Activated CD8-positive, alpha-beta memory T cell treated with anti-CD3 and anti-CD28 coated beads, Interleukin-2, amount 10 ng/mL, durations not matched to agents 7 days and 5 days (primary cell): ENCODE measurements around the gene ERRFI1. TPM values are rescaled to one million over a fixed set of nuclear protein-coding genes. Genes with fewer than 3 reads are reported as not detected.

Experiments
- ATAC-seq: fragments of 150-1000 bp; cut with Tn5 transposase; one replicate; pipeline ENCODE4 v1.10.0; 2021; ENCODE audit warnings: moderate library complexity
- CTCF ChIA-PET: fragments of 350-600 bp; sonication (Branson Sonifier 250); formaldehyde crosslinking; loops from one replicate; lab custom pipeline; 2021; ENCODE audit warnings: antibody characterized with exemption; lab: Charles Lee
- DNase-seq: peaks from one replicate; pipeline ENCODE4 v3.0.0-alpha.2; 2020
- H3K27ac Mint-ChIP-seq: one replicate; pipeline ENCODE4 v1.8.0; 2021; ENCODE audit warnings: mild to moderate bottlenecking, mixed read lengths
- H3K27me3 Mint-ChIP-seq: one replicate; pipeline ENCODE4 v1.8.0; 2021; ENCODE audit warnings: mixed read lengths
- H3K36me3 Mint-ChIP-seq: one replicate; pipeline ENCODE4 v1.8.0; 2021; ENCODE audit warnings: mild to moderate bottlenecking, mixed read lengths
- H3K4me1 Mint-ChIP-seq: one replicate; pipeline ENCODE4 v1.8.0; 2021; ENCODE audit warnings: mixed read lengths
- H3K4me3 Mint-ChIP-seq: one replicate; pipeline ENCODE4 v1.8.0; 2021; ENCODE audit warnings: mild to moderate bottlenecking, moderate library complexity, mixed read lengths
- H3K9me3 Mint-ChIP-seq: one replicate; pipeline ENCODE4 v1.8.0; 2022; ENCODE audit warnings: low read depth, mixed read lengths
- total RNA-seq, 2 experiments: library from RNA; stranded (reverse); gene quantifications; one replicate each; pipeline ENCODE4 v1.2.3, GENCODE V29; 2021

The ERRFI1 gene
- total RNA-seq, 2 experiments from 2014 or later: 0.53 to 1.5 TPM

DNA sequence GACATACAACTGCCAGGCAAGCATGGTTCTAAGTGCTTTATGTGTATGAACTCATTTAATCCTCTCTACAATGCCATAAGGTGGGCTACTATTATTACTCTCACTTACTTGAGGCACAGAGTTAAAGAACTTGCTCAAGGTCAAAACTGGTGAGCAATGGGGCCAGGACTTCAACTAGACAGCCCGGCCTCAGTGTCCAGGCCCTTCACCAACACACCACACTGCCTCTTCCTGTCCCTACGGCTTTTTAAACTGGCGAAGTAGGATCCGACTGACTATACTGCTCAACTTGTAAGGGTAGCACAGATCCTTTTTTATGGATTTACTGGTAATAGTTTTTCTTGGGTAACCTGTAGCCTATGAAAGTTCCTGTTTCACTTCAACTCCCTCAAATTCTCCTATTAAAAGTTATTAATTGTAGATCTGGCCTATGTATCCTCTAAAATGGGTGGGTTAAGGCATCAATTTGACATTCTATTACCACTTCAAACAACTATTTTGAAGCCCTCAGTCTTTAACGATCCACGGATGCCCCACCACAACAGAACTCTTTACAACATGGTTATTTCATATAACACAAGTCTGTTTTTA is 4.3 kb downstream of the ERRFI1 start:
- Mint-ChIP-seq H3K27ac (no peak overlapping the region), H3K27me3 (peaks cover 42% of the 10 kb centered on the region), H3K4me3 (no peak overlapping the region), H3K9me3 (no peaks in the 10 kb centered on the region), H3K36me3 (no peaks in the 10 kb centered on the region), H3K4me1 (peaks cover 10% of the 10 kb centered on the region)
- DNase-seq (no peak), ATAC-seq (no peak)
- CTCF ChIA-PET: no interaction called here

DNA sequence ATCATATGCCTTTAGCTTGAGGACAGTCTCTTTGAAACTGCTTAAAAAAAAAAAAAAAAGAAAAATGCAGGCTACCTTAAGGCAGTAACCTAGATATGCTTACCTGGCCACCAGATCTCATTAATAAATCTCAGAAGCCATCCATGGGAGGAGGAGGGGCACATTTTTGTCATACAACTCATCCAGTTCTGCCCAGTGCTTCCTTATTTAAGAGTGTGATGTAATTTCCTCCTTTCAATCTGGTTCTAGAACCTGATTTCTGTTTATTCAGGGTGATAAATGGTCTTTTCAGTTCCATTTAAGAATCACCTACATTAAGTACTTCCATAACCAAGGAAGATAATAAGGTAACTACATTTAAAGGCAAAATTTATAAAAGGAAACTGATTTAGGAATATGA is 6.1 kb downstream of the ERRFI1 start:
- H3K36me3 Mint-ChIP-seq: no peaks in the 10 kb centered on the region
- peaks cover 41% of the 10 kb centered on the region for H3K27me3 Mint-ChIP-seq
- ATAC-seq: no peak
- H3K4me3 Mint-ChIP-seq: no peak overlapping the region
- CTCF ChIA-PET: interaction anchor here (8.8 kb wide), 1 partner anchor 296 kb away, joined by 84 read pairs; the partner anchor contains the start of gene SLC45A1
- DNase-seq: no peak
- H3K27ac Mint-ChIP-seq: no peak overlapping the region
- peaks cover 3% of the 10 kb centered on the region for H3K4me1 Mint-ChIP-seq
- H3K9me3 Mint-ChIP-seq: no peaks in the 10 kb centered on the region

GRCh38 chr1:8019229-8019620 is 6.9 kb downstream of the ERRFI1 start:
- Mint-ChIP-seq H3K27me3 (peaks cover 33% of the 10 kb centered on the region), H3K27ac (no peak overlapping the region), H3K4me1 (peaks cover 3% of the 10 kb centered on the region), H3K36me3 (no peaks in the 10 kb centered on the region), H3K4me3 (no peak overlapping the region), H3K9me3 (no peaks in the 10 kb centered on the region)
- CTCF ChIA-PET: interaction anchor here (1.2 to 8.8 kb wide), 3 partner anchors 12 to 297 kb away, joined by 3 to 84 read pairs (median 9); partner anchors contain the start of gene SLC45A1
- DNase-seq (no peak), ATAC-seq (no peak)

DNA sequence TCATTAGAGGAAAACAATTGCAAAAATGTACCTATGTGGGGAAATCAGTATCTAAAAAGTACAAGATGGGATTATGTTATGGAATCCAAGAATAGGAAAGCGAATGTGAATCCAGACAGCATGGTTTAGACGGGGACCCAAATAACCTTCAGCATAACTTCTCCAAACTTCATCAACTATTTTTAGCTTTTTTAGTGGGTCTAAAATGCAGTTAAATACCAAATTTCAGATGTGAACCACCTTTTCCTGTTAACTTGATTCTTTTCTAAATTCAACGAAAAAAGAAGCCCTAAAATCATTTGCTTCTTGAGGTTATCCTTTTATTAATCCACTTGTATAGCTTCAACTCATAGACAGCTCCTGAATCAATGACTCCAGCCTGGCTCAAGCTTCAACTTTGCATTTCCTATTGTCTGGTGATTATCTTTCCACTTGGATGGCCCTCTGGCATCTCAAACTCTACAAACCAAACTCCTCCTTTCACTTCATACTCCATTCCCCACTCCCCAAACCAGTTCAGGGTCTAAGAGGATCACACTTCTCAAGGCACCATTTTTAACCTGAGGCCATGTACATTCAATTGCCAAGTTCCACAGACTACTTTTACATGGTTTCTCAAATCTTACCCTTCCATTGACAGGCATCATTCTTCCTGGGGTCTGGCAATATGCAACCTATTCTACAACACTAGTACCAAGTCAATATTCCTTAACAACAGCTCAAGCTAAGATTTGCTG is 7.4 kb downstream of the ERRFI1 start:
- H3K27ac Mint-ChIP-seq: no peak overlapping the region
- DNase-seq: no peak
- H3K9me3 Mint-ChIP-seq: no peaks in the 10 kb centered on the region
- peaks cover 3% of the 10 kb centered on the region for H3K4me1 Mint-ChIP-seq
- ATAC-seq: no peak
- no peaks in the 10 kb centered on the region for H3K36me3 Mint-ChIP-seq
- CTCF ChIA-PET: interaction anchor here (0.8 to 8.8 kb wide), 7 partner anchors 13 to 331 kb away, joined by 3 to 84 read pairs (median 5); partner anchors contain the start of gene SLC45A1
- peaks cover 27% of the 10 kb centered on the region for H3K27me3 Mint-ChIP-seq
- H3K4me3 Mint-ChIP-seq: no peak overlapping the region

- no peak for DNase-seq
- Mint-ChIP-seq H3K9me3 (no peaks in the 10 kb centered on the region), H3K4me3 (no peak overlapping the region), H3K27me3 (peaks cover 20% of the 10 kb centered on the region), H3K4me1 (peaks cover 3% of the 10 kb centered on the region), H3K27ac (no peak overlapping the region), H3K36me3 (no peaks in the 10 kb centered on the region)
- ATAC-seq: no peak
- CTCF ChIA-PET: interaction anchor here (0.6 to 9.1 kb wide), 12 partner anchors 11 to 353 kb away, joined by 3 to 84 read pairs (median 3); partner anchors contain the start of gene SLC45A1
Measured at GRCh38 chr1:8017495-8018197, 8.5 kb downstream of the ERRFI1 start.

DNA sequence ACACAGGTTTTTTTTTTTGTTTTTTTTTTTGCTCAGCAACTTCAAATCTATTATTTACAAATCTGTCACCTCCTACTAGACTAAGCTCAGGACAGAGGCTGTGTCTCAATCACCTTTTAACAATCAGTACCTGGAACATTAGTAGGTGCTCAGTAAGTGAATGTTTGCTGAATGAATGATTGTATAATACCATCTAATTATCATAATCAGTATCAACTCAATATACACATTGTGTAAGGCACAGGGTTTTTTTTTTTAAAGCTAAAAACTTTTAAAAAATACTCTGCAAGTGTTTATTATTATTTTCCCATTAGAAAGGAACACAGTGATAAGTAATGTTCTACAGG is 9.2 kb downstream of the ERRFI1 start:
- H3K36me3 Mint-ChIP-seq: no peaks in the 10 kb centered on the region
- CTCF ChIA-PET: interaction anchor here (0.6 to 9.1 kb wide), 11 partner anchors 10 to 354 kb away, joined by 3 to 84 read pairs (median 3); partner anchors contain the start of gene SLC45A1
- peaks cover 3% of the 10 kb centered on the region for H3K4me1 Mint-ChIP-seq
- H3K27me3 Mint-ChIP-seq: peaks cover 17% of the 10 kb centered on the region
- H3K4me3 Mint-ChIP-seq: no peak overlapping the region
- H3K27ac Mint-ChIP-seq: no peak overlapping the region
- ATAC-seq (no peak), DNase-seq (no peak)
- H3K9me3 Mint-ChIP-seq: no peaks in the 10 kb centered on the region

DNA sequence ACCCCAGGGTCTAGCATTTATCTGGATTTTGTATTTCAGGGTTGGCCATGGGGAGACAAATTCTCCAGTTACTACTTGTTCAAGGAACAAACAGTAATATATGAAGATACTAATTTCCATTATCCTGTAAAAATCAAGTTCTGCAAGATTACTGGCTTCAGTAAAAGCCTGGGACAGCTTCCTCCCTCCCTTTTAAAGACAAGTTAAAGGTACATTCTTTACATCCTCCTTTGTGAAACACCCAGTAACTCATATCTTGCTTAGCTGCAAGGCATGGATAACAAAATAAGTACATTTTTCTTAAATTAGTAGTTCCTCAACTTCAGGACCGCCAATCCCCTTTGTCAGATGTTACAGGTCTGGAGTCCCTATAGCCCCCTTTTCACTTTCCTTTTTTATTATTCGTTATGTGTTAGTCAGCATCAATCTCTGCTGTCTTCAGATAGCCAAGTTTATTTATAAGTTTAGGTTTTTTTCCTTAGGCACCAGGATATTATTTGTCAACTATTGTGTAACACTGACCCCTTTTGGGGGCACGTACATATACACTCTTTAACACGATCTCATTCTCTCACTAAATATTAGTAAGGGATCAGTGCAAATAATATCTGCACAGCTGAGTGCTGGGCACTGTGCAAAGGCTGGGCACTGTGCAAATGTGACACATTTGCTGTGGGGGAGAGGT is 9.8 kb downstream of the ERRFI1 start:
- no peak overlapping the region for H3K4me3 Mint-ChIP-seq
- H3K27ac Mint-ChIP-seq: no peak overlapping the region
- H3K9me3 Mint-ChIP-seq: no peaks in the 10 kb centered on the region
- DNase-seq (no peak), ATAC-seq (no peak)
- H3K36me3 Mint-ChIP-seq: no peaks in the 10 kb centered on the region
- peaks cover 3% of the 10 kb centered on the region for H3K4me1 Mint-ChIP-seq
- H3K27me3 Mint-ChIP-seq: peaks cover 17% of the 10 kb centered on the region
- CTCF ChIA-PET: interaction anchor here (0.6 to 9.1 kb wide), 18 partner anchors 10 to 478 kb away, joined by 3 to 84 read pairs (median 5); partner anchors contain the start of gene SLC45A1

DNA sequence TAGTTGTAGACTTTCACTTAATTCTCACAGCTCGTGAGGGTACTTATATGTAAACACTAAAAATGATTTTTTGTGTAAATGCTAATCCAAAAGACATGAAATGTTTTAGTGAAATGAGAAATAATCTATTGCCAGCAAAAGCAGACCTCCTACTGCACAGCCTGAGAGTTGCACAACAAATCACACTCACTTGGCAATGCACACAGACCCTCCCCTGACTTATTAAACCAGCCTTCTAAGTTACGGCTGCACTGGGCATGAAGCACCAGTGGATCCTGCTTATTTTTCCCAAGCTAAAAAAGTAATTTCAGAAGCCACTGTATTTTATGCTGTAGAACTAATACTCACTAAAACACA is 10.3 kb downstream of the ERRFI1 start:
- peaks cover 3% of the 10 kb centered on the region for H3K4me1 Mint-ChIP-seq
- H3K27me3 Mint-ChIP-seq: peaks cover 17% of the 10 kb centered on the region
- no peak for DNase-seq
- no peak for ATAC-seq
- H3K9me3 Mint-ChIP-seq: no peaks in the 10 kb centered on the region
- H3K36me3 Mint-ChIP-seq: no peaks in the 10 kb centered on the region
- no peak overlapping the region for H3K27ac Mint-ChIP-seq
- H3K4me3 Mint-ChIP-seq: no peak overlapping the region
- CTCF ChIA-PET: interaction anchor here (0.5 to 9.1 kb wide), 28 partner anchors 8 to 833 kb away, joined by 3 to 84 read pairs (median 4); partner anchors contain the start of genes ERRFI1 and SLC45A1

- no peaks in the 10 kb centered on the region for H3K9me3 Mint-ChIP-seq
- no peak overlapping the region for H3K27ac Mint-ChIP-seq
Measured at GRCh38 chr1:8015036-8015808, 10.9 kb downstream of the ERRFI1 start.

DNA sequence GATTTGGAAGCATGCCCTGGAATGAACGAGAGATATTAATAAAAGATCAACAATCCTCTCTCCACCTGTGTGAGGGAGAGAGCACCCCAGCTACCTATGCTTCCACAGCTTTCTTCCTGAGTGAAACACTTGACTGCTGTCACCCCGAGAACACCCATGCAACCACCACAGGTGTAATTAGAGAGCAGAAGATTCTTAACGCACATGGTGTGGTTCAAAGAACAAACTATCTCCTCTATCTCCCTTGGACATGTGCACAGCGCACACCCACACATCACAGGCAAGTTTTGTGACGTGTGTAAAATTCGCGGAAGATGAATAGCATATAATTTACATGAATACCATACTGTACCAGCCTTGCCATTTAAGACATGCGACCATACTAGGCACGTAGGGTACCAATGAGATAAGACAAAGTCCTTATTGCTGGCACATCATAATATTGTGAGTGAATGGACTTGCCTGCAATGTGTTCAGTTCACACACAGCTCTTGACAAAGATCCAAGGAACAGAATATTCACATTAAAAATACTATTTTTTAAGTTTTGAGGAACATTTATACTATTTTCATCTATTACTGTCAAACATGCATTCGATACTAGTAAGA is 11.6 kb downstream of the ERRFI1 start:
- Mint-ChIP-seq H3K4me3 (no peak overlapping the region), H3K4me1 (no peaks in the 10 kb centered on the region), H3K9me3 (no peaks in the 10 kb centered on the region), H3K27me3 (peaks cover 17% of the 10 kb centered on the region), H3K36me3 (no peaks in the 10 kb centered on the region), H3K27ac (no peak overlapping the region)
- CTCF ChIA-PET: interaction anchor here (0.6 to 9.1 kb wide), 31 partner anchors 10 to 835 kb away, joined by 3 to 84 read pairs (median 4); partner anchors contain the start of genes ERRFI1 and SLC45A1
- no peak for DNase-seq
- ATAC-seq: no peak

More at GRCh38 chr1:8015036-8015808, 10.9 kb downstream of the ERRFI1 start:
- H3K4me1 Mint-ChIP-seq: peaks cover 3% of the 10 kb centered on the region
- CTCF ChIA-PET: interaction anchor here (0.5 to 9.1 kb wide), 36 partner anchors 9 to 834 kb away, joined by 3 to 84 read pairs (median 4); partner anchors contain the start of genes ERRFI1 and SLC45A1
- H3K27me3 Mint-ChIP-seq: peaks cover 17% of the 10 kb centered on the region
- H3K36me3 Mint-ChIP-seq: no peaks in the 10 kb centered on the region
- no peak overlapping the region for H3K4me3 Mint-ChIP-seq
- peak; percentile 65 for ATAC-seq
- peak; percentile 49 for DNase-seq

GRCh38 chr1:8013800-8014199 is 12.3 kb downstream of the ERRFI1 start:
- H3K36me3 Mint-ChIP-seq: no peaks in the 10 kb centered on the region
- H3K27me3 Mint-ChIP-seq: peaks cover 14% of the 10 kb centered on the region
- H3K4me1 Mint-ChIP-seq: no peaks in the 10 kb centered on the region
- no peaks in the 10 kb centered on the region for H3K9me3 Mint-ChIP-seq
- H3K27ac Mint-ChIP-seq: no peak overlapping the region
- CTCF ChIA-PET: interaction anchor here (1.6 to 9.1 kb wide), 6 partner anchors 27 to 337 kb away, joined by 4 to 84 read pairs (median 14); partner anchors contain the start of gene SLC45A1
- H3K4me3 Mint-ChIP-seq: no peak overlapping the region
- ATAC-seq (no peak), DNase-seq (no peak)

DNA sequence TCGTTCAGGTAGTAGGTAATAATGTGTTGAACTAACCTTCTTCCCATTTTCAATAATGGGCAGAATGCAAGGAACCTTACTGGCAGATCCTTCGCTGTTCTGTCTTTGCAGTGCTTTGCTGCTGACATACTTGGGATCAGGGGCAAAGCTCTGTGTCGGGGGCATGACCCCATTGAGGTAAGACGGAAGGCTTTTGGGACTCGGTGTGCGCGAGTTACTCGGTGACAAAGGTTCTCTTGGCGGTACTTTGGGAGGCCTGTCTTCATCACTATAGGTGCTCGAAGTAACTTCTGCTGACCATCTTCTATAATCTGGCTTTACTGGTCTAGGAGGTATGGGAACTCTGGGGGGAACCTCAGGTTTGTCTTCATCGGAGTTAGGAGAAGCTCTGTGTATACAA is 12.7 kb downstream of the ERRFI1 start:
- H3K27ac Mint-ChIP-seq: no peak overlapping the region
- H3K9me3 Mint-ChIP-seq: no peaks in the 10 kb centered on the region
- H3K36me3 Mint-ChIP-seq: no peaks in the 10 kb centered on the region
- CTCF ChIA-PET: interaction anchor here (8.8 to 9.1 kb wide), 2 partner anchors 303 to 338 kb away, joined by 79 to 84 read pairs; partner anchors contain the start of gene SLC45A1
- no peak for ATAC-seq
- H3K4me1 Mint-ChIP-seq: no peaks in the 10 kb centered on the region
- peaks cover 13% of the 10 kb centered on the region for H3K27me3 Mint-ChIP-seq
- H3K4me3 Mint-ChIP-seq: no peak overlapping the region
- no peak for DNase-seq
